ENCODE data around the gene ZCCHC7. TPM values are rescaled to one million over a fixed set of nuclear protein-coding genes. Genes with fewer than 3 reads are reported as not detected.

The ZCCHC7 gene
- total RNA-seq, 1 donor from 2014 or later, result 12.0 TPM

DNA sequence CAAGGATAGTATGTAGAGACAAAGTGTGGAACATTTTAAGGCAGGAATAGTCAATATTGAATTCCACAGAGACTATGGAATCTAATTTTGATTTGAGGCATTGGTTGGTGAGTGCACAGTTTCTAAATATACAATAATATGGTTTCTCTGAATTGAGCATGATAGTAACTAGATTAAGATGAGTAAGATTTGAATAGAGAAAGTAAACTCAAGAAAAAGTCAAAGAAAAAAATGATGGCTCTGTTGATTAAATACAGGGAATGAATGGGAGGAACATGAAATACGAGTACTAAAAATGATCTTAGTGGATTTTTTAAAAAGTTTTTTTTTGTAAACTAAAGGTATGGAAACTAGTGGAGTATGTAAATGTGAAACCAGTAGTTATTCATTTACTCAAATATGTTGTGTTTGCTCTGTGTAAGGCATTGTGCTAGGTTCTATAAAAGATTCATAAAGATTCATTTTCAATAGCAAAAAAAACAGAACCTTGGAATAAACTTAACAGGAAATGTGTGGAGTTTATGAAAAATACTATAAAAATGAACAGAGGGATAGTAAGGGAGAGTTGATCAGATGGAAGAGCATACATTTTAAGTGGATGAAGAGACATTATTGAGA lies 101.2 kb downstream of the ZCCHC7 start:
- no peak overlapping the region for H3K27ac Mint-ChIP-seq (ENCODE audit: unreplicated experiment)
- H3K36me3 Mint-ChIP-seq (ENCODE audit: low read depth, unreplicated experiment), result no peaks in the 10 kb centered on the region
- DNase-seq (ENCODE audit: low spot score), result no peak
- no peak overlapping the region for H3K4me3 Mint-ChIP-seq (ENCODE audit: unreplicated experiment)
- no peaks in the 10 kb centered on the region for H3K27me3 Mint-ChIP-seq (ENCODE audit: unreplicated experiment)
- no peaks in the 10 kb centered on the region for H3K9me3 Mint-ChIP-seq (ENCODE audit: unreplicated experiment)
- H3K4me1 Mint-ChIP-seq (ENCODE audit: unreplicated experiment), result no peaks in the 10 kb centered on the region
- TF ChIP-seq CTCF (IDR thresholded peaks at IDR 0.05; ENCODE audit: unreplicated experiment), result no peak

GRCh38 chr9:37229455-37229854 lies 109.1 kb downstream of the ZCCHC7 start:
- no peak overlapping the region for H3K4me3 Mint-ChIP-seq (ENCODE audit: unreplicated experiment)
- H3K4me1 Mint-ChIP-seq (ENCODE audit: unreplicated experiment), result peaks cover 3% of the 10 kb centered on the region
- TF ChIP-seq CTCF (IDR thresholded peaks at IDR 0.05; ENCODE audit: unreplicated experiment), result no peak
- DNase-seq (ENCODE audit: low spot score), result no peak
- H3K9me3 Mint-ChIP-seq (ENCODE audit: unreplicated experiment), result no peaks in the 10 kb centered on the region
- H3K36me3 Mint-ChIP-seq (ENCODE audit: low read depth, unreplicated experiment), result no peaks in the 10 kb centered on the region
- no peak overlapping the region for H3K27ac Mint-ChIP-seq (ENCODE audit: unreplicated experiment)
- no peaks in the 10 kb centered on the region for H3K27me3 Mint-ChIP-seq (ENCODE audit: unreplicated experiment)

- H3K4me3 Mint-ChIP-seq (ENCODE audit: unreplicated experiment), result no peak overlapping the region
- no peaks in the 10 kb centered on the region for H3K9me3 Mint-ChIP-seq (ENCODE audit: unreplicated experiment)
- no peaks in the 10 kb centered on the region for H3K36me3 Mint-ChIP-seq (ENCODE audit: low read depth, unreplicated experiment)
- H3K27me3 Mint-ChIP-seq (ENCODE audit: unreplicated experiment), result no peaks in the 10 kb centered on the region
- TF ChIP-seq CTCF (IDR thresholded peaks at IDR 0.05; ENCODE audit: unreplicated experiment), result no peak
- H3K4me1 Mint-ChIP-seq (ENCODE audit: unreplicated experiment), result peaks cover 3% of the 10 kb centered on the region
- no peak overlapping the region for H3K27ac Mint-ChIP-seq (ENCODE audit: unreplicated experiment)
- no peak for DNase-seq (ENCODE audit: low spot score)
Measured at GRCh38 chr9:37229882-37230482, 109.6 kb downstream of the ZCCHC7 start.

DNA sequence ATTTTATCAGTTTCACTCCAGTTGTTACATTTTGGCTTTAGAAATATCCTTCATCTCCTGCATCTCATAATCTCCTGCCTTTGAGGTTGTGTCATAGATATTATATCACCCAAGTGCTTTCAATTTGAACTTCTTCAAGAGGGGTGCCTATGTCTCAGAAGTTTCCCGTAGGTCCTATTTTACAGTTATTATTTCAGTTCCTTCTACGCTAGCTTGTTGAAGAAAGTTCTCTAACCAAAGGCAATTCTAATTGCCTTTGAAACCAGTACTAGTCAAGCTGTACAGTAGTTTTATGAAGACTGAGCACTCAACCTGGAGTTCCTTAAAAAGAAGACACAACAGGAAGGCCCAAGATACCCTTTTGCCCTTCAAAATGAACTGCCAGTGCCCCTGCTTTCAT lies 116.4 kb downstream of the ZCCHC7 start:
- H3K36me3 Mint-ChIP-seq (ENCODE audit: low read depth, unreplicated experiment), result no peaks in the 10 kb centered on the region
- H3K27ac Mint-ChIP-seq (ENCODE audit: unreplicated experiment), result no peak overlapping the region
- H3K9me3 Mint-ChIP-seq (ENCODE audit: unreplicated experiment), result no peaks in the 10 kb centered on the region
- DNase-seq (ENCODE audit: low spot score), result no peak
- H3K4me1 Mint-ChIP-seq (ENCODE audit: unreplicated experiment), result peaks cover 5% of the 10 kb centered on the region
- no peak for TF ChIP-seq CTCF (IDR thresholded peaks at IDR 0.05; ENCODE audit: unreplicated experiment)
- H3K27me3 Mint-ChIP-seq (ENCODE audit: unreplicated experiment), result no peaks in the 10 kb centered on the region
- no peak overlapping the region for H3K4me3 Mint-ChIP-seq (ENCODE audit: unreplicated experiment)

DNA sequence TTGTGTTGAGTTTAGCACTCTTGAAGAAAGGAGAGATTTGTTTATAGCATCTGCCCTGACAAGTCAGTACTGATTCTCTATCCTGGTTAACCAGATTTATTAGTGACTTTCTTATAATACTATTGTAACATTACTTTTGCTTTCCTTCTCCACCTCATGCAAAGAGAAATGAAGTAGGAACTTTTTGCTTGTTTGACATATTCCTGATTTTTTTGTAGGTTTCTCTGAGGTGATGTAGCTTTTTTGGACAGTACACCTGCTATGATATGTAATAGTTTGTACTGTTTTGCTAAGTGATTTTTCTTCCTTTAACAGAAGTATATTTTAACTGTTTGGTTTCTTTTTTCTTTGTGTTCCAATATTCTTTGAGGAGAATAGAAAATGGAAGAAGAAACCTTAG lies 117.7 kb downstream of the ZCCHC7 start:
- H3K9me3 Mint-ChIP-seq (ENCODE audit: unreplicated experiment), result no peaks in the 10 kb centered on the region
- no peak for TF ChIP-seq CTCF (IDR thresholded peaks at IDR 0.05; ENCODE audit: unreplicated experiment)

More for the DNA sequence above, 117.7 kb downstream of the ZCCHC7 start:
- no peak for DNase-seq (ENCODE audit: low spot score)
- H3K27me3 Mint-ChIP-seq (ENCODE audit: unreplicated experiment), result no peaks in the 10 kb centered on the region
- no peak overlapping the region for H3K27ac Mint-ChIP-seq (ENCODE audit: unreplicated experiment)
- no peak overlapping the region for H3K4me3 Mint-ChIP-seq (ENCODE audit: unreplicated experiment)
- peaks cover 5% of the 10 kb centered on the region for H3K4me1 Mint-ChIP-seq (ENCODE audit: unreplicated experiment)
- H3K36me3 Mint-ChIP-seq (ENCODE audit: low read depth, unreplicated experiment), result no peaks in the 10 kb centered on the region
